GM12878 (cell line): ENCODE measurements around the gene YBX3. TPM values are rescaled to one million over a fixed set of nuclear protein-coding genes. Genes with fewer than 3 reads are reported as not detected.

ENCODE experiments used
- ATAC-seq: fragments of 200-7000 bp; cut with Tn5 transposase; 3 replicates; pipeline ENCODE4 v1.9.1; 2020; ENCODE audit warnings: mild to moderate bottlenecking, moderate library complexity
- BruUV-seq: library from RNA; stranded (reverse); fragments of 400-500 nt; replicated peaks from 2 replicates; lab custom pipeline; 2021; lab: Mats Ljungman, UMichigan
- CTCF ChIA-PET: fragments of 300-600 bp; sonication (Branson Sonifier 250); formaldehyde crosslinking; extraction: SDS; loops from one replicate; lab custom pipeline; 2021; ENCODE audit warnings: inconsistent platforms; lab: Yijun Ruan, JAX
- POLR2A ChIA-PET: fragments of 350-600 bp; formaldehyde crosslinking; extraction: SDS; loops from one replicate; lab custom pipeline; 2021; ENCODE audit warnings: inconsistent platforms; lab: Charles Lee
- RAD21 ChIA-PET: fragments of 300-600 bp; sonication (Branson Sonifier 250); formaldehyde crosslinking; loops from one replicate; lab custom pipeline; 2023; ENCODE audit warnings: antibody characterized with exemption; ENCODE audit not compliant: unreplicated experiment; lab: Charles Lee
- SMC1A ChIA-PET: fragments of 300-600 bp; sonication (Branson Sonifier 250); formaldehyde crosslinking; loops from one replicate; lab custom pipeline; 2023; ENCODE audit not compliant: unreplicated experiment, uncharacterized antibody; lab: Charles Lee
- DNase-seq: peaks from one replicate; pipeline ENCODE4 v3.0.0-alpha.2; 2011; ENCODE audit warnings: low read depth, low spot score
- FAIRE-seq: peaks from 3 replicates; lab custom pipeline; 2011; peaks lifted over from hg19 to GRCh38; lab: Jason Lieb, UNC
- H2AFZ ChIP-seq: 2 replicates; pipeline ENCODE4 v1.6.0; 2011; ENCODE audit warnings: low read depth, low read length, control low read depth; ENCODE audit not compliant: control insufficient read depth
- H3K27ac ChIP-seq: 2 replicates; pipeline ENCODE4 v1.5.1; 2011; ENCODE audit warnings: control low read depth; ENCODE audit not compliant: control insufficient read depth, insufficient read depth
- H3K27me3 ChIP-seq, 2 experiments: replicated peaks in 1 of 2; 2 replicates each; pipeline versions ENCODE4 v1.6.0 to v1.6.1; 2011; ENCODE audit warnings: low read length in 1 of 2; ENCODE audit not compliant: control insufficient read depth in 2 of 2, insufficient read depth in 2 of 2
- H3K36me3 ChIP-seq, 2 experiments: 2 replicates each; pipeline ENCODE4 v1.5.1; 2011; ENCODE audit warnings: low read length in 1 of 2; ENCODE audit not compliant: control insufficient read depth in 2 of 2, insufficient read depth in 2 of 2
- H3K4me1 ChIP-seq: 2 replicates; pipeline ENCODE4 v1.6.1; 2011; ENCODE audit warnings: mild to moderate bottlenecking, low read length, moderate library complexity, mixed read lengths; ENCODE audit not compliant: control insufficient read depth, insufficient read depth
- H3K4me2 ChIP-seq: 2 replicates; pipeline ENCODE4 v1.6.0; 2011; ENCODE audit warnings: control low read depth; ENCODE audit not compliant: control insufficient read depth, insufficient read depth
- H3K4me3 ChIP-seq: fragments of 200-600 bp; sonication (generic); 2 replicates; pipeline ENCODE4 v1.5.1; 2016
- H3K79me2 ChIP-seq: 2 replicates; pipeline ENCODE4 v1.6.0; 2011; ENCODE audit warnings: low read length; ENCODE audit not compliant: control insufficient read depth, insufficient read depth
- H3K9ac ChIP-seq: 2 replicates; pipeline ENCODE4 v1.8.0; 2011; ENCODE audit warnings: low read length, control low read depth, mixed read lengths; ENCODE audit not compliant: control insufficient read depth, insufficient read depth
- H3K9me3 ChIP-seq: replicated peaks from 3 replicates; pipeline ENCODE4 v1.5.1; 2011; ENCODE audit warnings: mild to moderate bottlenecking, low read length; ENCODE audit not compliant: control insufficient read depth, insufficient read depth
- H4K20me1 ChIP-seq: 2 replicates; pipeline ENCODE4 v1.6.0; 2011; ENCODE audit not compliant: control insufficient read depth, insufficient read depth
- CBFB ChIP-seq: IDR thresholded peaks from 2 replicates; pipeline ENCODE4 v1.6.1; 2016; ENCODE audit warnings: antibody characterized with exemption, low read depth
- ETV6 ChIP-seq, 2 experiments: fragments of 450-650 bp in 1 of 2; IDR thresholded peaks in 1 of 2; conservative IDR thresholded peaks in 1 of 2; 2 replicates each; pipeline ENCODE4 v1.6.1; 2014; ENCODE audit warnings: antibody characterized with exemption in 1 of 2, borderline replicate concordance in 1 of 2, low read depth in 1 of 2, mild to moderate bottlenecking in 1 of 2, moderate library complexity in 1 of 2
- MYB ChIP-seq: fragments of 150-350 bp; IDR thresholded peaks from 2 replicates; pipeline ENCODE4 v1.6.1; 2014; ENCODE audit warnings: mild to moderate bottlenecking, low read depth, low read length, borderline replicate concordance
- NFYA ChIP-seq: IDR thresholded peaks from 2 replicates; pipeline ENCODE4 v1.6.1; 2011; ENCODE audit warnings: low read depth, mild to moderate bottlenecking, low read length, improper control_type of control experiment, borderline replicate concordance
- NR2C2 ChIP-seq: IDR thresholded peaks from 2 replicates; pipeline ENCODE4 v1.6.1; 2011; ENCODE audit warnings: borderline replicate concordance, low read depth; ENCODE audit not compliant: control insufficient read depth, insufficient read length
- RCOR1 ChIP-seq: conservative IDR thresholded peaks from 2 replicates; pipeline ENCODE4 v1.6.1; 2012; ENCODE audit warnings: low read depth, low read length, improper control_type of control experiment
- RUNX3 ChIP-seq: IDR thresholded peaks from 2 replicates; pipeline ENCODE4 v1.6.1; 2012; ENCODE audit warnings: low read length, inconsistent platforms
- SMARCA5 ChIP-seq: fragments of 450-650 bp; IDR thresholded peaks from 2 replicates; pipeline ENCODE4 v1.6.1; 2017; ENCODE audit warnings: mild to moderate bottlenecking
- ZBTB11 ChIP-seq: fragments of 450-650 bp; formaldehyde crosslinking; IDR thresholded peaks from 2 replicates; pipeline ENCODE4 v1.5.0; 2022; ENCODE audit warnings: mild to moderate bottlenecking, missing genetic modification characterization
- WGBS: methylation state at CpG from one replicate; pipeline ENCODE4 v1.1.6; 2016; ENCODE audit warnings: low lambda C conversion rate; ENCODE audit not compliant: insufficient replicate concordance, insufficient coverage; ENCODE audit errors: missing lambda C conversion rate; 5-methylcytosine and 5-hydroxymethylcytosine counted together
- in situ Hi-C: fragments of 300-500 bp; cut with MboI; formaldehyde crosslinking; loops from 9 replicates; pipeline ENCODE4 v1.14.3; 2018; ENCODE audit warnings: mixed read lengths
- intact Hi-C: fragments of 100-400 bp; cut with micrococcal nuclease; formaldehyde crosslinking; loops from one replicate; pipeline ENCODE4 v1.14.2; 2022; ENCODE audit not compliant: unreplicated experiment
- polyA plus RNA-seq, 11 experiments: library from polyadenylated mRNA; depleted of rRNA in 4 of 11; unstranded in 6 of 11; stranded (reverse) in 5 of 11; fragments of >200 nt; fragmentation: Nextera tagmentation in 4 of 11; fragmentation: Illumina TruSeq in 1 of 11; extraction: Ambion mirVana in 4 of 11; extraction: Trizol in 1 of 11; gene quantifications; 1 replicate in 1 of 11; 2 replicates in 10 of 11; pipeline versions ENCODE4 v1.2.1 to v1.2.3, GENCODE V29; 2011 to 2016; ENCODE audit warnings: inconsistent platforms in 2 of 11, missing spikeins in 2 of 11, low read depth in 1 of 11
- total RNA-seq, 4 experiments: library from RNA; depleted of rRNA in 3 of 4; stranded (reverse); fragments of >200 nt in 3 of 4; fragmentation: Illumina TruSeq in 1 of 4; extraction: Trizol in 1 of 4; gene quantifications; 2 replicates each; pipeline versions ENCODE4 v1.2.1 to v1.2.3, GENCODE V29; 2013 to 2021

The YBX3 gene
- total and polyA plus RNA-seq, 10 of the 15 experiments (the other 5 are each of a cell fraction or from before 2014, with no cell fraction given), result 25.9 to 221 (median 111) TPM

GRCh38 chr12:10709808-10710207, 13.3 kb downstream of the YBX3 start:
- SMC1A ChIA-PET, result interaction anchor here (4.7 kb wide), 1 partner anchor 9 kb away, joined by 18 read pairs; no protein-coding TSS in a partner anchor
- FAIRE-seq (no peak), DNase-seq (no peak), ATAC-seq (no peak)
- 82% methylated on average over 15 of the region's 16 CpGs for WGBS
- Histone ChIP-seq H2AFZ (no peak overlapping the region), H3K4me3 (no peak overlapping the region), H3K9ac (no peak overlapping the region), H4K20me1 (no peaks in the 10 kb centered on the region), H3K27ac (no peak overlapping the region), H3K4me2 (no peak overlapping the region), H3K79me2 (no peaks in the 10 kb centered on the region), H3K36me3 (peaks cover 4 to 42% of the 10 kb centered on the region in 2 experiments), H3K27me3 (no peaks in the 10 kb centered on the region), H3K4me1 (no peaks in the 10 kb centered on the region), H3K9me3 (no peaks in the 10 kb centered on the region)
- in situ Hi-C loops, result no loop called here
- TF ChIP-seq RUNX3 (no peak), MYB (no peak), CBFB (no peak)
- BruUV-seq, result no TSS peak
- POLR2A ChIA-PET, result no interaction called here
- RAD21 ChIA-PET, result no interaction called here
- CTCF ChIA-PET, result no interaction called here
- intact Hi-C loops, result no loop called here

DNA sequence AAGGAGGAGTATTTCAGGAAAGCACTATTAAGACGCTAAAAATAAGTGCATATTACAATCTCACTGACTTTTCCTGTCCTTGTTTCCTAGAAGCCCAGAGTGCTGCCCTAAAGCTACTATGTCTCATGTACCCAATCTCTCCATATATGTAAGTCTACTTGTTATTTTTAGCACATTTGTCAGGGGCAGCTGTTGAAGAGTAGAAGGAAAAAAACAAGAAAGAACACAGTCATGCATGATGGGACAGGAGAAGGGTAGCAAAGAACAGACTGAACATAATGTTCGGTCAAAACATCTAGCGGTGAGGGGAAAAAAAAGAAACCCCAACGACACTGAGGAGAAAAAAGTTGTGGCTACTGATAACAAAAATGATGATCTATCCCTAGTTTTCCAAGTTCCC, 14.3 kb downstream of the YBX3 start:
- H3K9me3 ChIP-seq, result no peaks in the 10 kb centered on the region
- 35% methylated on average over 4 of the region's 4 CpGs for WGBS
- FAIRE-seq (no peak), ATAC-seq (no peak), DNase-seq (no peak)
- no peaks in the 10 kb centered on the region for H3K4me1 ChIP-seq
- H3K36me3 ChIP-seq, result peaks cover 4 to 44% of the 10 kb centered on the region in 2 experiments
- no peaks in the 10 kb centered on the region for H4K20me1 ChIP-seq
- no peak overlapping the region for H2AFZ ChIP-seq
- no peak overlapping the region for H3K9ac ChIP-seq
- in situ Hi-C loops, result no loop called here
- no peaks in the 10 kb centered on the region for H3K27me3 ChIP-seq
- CTCF ChIA-PET, result interaction anchor here (0.9 kb wide), 1 partner anchor 520 kb away, joined by 3 read pairs; no protein-coding TSS in a partner anchor
- POLR2A ChIA-PET, result interaction anchor here (0.7 kb wide), 1 partner anchor 32 kb away, joined by 3 read pairs; no protein-coding TSS in a partner anchor
- H3K4me3 ChIP-seq, result no peak overlapping the region
- no peak overlapping the region for H3K4me2 ChIP-seq
- intact Hi-C loops, result no loop called here
- no peak overlapping the region for H3K27ac ChIP-seq
- RAD21 ChIA-PET, result interaction anchor here (1.4 kb wide), 1 partner anchor 41 kb away, joined by 4 read pairs; no protein-coding TSS in a partner anchor
- no peaks in the 10 kb centered on the region for H3K79me2 ChIP-seq
- BruUV-seq, result no TSS peak
- SMC1A ChIA-PET, result interaction anchor here (1.0 to 4.7 kb wide), 2 partner anchors 10 to 12 kb away, joined by 3 to 18 read pairs; no protein-coding TSS in a partner anchor
- TF ChIP-seq ETV6 (conservative IDR thresholded peaks at IDR 0.05 in 1 of 2, IDR thresholded peaks at IDR 0.05 in 1 of 2; ENCODE audit: borderline replicate concordance in 1 of 2, low read depth in 1 of 2) (no peak), ZBTB11 (CRISPR knock-in tag) (no peak), CBFB (no peak), NR2C2 (no peak), SMARCA5 (no peak), RCOR1 (no peak), NFYA (no peak)
